NCI-H345 treated with DMSO at 0.1 percent for 48 hours (cell line): ENCODE measurements around the gene NCCRP1.
A peak's percentile ranks its signal among the peaks of the same experiment; 100 is the strongest.

Experiments used
- DNase-seq: peaks from one replicate; lab custom pipeline; 2025; ENCODE audit not compliant: unreplicated experiment; lab: John Stamatoyannopoulos, UW

The NCCRP1 gene

DNA sequence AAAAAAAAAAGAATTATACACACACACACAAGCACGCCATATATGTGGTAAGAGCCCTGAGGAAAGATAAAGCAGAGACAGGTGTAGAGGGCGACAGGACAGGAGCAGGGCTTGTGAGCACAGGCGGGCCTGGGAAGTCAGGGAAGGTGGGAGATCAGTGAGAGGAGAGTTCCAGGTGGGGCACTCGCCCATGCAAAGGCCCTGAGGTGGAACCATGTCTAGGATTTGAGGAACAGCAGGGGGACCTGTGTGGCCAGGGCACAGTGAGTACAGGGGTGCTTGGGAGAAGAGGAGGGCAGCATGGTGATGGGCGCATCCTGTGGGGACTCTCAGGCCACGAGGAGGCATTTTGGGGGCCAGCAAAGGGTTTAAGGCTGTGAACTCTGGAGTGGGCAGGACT lies 32.5 kb upstream of the NCCRP1 start:
- DNase-seq: no peak

DNA sequence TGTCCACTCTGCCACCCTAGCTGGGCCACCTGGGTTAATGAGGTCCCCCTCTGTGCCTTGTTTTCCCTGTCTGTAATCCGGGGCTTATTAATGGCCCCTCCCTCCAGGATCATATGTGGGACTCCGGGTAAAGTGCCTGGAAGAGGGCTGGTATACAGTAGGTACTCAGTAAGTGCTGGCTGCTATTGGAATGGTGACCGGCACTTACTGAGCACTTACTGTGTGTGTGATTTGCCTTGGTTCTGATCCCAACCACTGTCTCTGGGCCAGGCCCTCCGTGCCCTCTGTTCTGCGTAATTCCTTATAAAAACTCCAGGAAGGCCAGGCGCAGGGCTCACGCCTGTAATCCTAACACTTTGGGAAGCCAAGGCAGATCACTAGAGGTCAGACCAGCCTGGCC lies 30.9 kb upstream of the NCCRP1 start:
- DNase-seq: no peak

DNA sequence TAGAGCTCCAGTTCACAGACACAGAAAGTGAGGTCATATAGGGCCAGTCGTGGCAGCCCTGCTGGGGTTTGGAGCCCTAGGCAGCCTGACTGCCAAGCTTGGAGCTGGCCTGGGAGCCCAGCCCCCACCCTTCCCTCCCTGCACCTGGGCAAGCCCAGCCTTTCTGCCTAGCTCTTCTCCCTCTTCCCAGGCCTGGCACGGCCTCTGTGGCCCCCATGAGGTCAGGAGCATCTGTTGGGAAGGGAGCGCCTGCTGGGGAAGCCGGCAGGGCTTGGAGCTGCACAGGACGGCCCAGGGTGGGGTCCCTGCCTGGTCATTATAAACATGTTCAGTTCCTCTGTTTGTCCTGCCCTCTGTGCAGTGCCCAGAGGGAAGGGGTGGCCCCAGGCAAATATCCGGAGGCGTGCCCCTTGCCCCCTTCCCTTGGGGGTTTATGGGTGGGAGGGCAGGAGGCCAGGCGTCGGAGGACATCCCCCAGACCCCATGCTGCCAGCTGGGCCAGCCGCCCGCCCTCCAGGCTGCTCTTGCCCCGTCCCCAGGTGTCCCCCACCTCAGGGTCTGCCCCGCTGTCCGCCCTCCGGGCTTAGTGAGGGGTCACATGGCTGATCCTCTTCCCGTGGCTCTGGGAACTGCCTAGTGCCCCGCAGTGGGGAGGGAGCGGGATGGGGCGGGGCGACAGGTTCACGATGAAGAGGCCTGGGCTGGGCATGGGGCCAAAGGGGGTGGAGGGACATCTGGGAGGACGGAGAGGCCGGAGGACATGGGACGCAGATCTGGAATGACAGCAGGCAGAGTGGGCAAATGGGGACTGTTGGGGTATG lies 30.0 kb upstream of the NCCRP1 start:
- DNase-seq: peak; percentile 80

DNA sequence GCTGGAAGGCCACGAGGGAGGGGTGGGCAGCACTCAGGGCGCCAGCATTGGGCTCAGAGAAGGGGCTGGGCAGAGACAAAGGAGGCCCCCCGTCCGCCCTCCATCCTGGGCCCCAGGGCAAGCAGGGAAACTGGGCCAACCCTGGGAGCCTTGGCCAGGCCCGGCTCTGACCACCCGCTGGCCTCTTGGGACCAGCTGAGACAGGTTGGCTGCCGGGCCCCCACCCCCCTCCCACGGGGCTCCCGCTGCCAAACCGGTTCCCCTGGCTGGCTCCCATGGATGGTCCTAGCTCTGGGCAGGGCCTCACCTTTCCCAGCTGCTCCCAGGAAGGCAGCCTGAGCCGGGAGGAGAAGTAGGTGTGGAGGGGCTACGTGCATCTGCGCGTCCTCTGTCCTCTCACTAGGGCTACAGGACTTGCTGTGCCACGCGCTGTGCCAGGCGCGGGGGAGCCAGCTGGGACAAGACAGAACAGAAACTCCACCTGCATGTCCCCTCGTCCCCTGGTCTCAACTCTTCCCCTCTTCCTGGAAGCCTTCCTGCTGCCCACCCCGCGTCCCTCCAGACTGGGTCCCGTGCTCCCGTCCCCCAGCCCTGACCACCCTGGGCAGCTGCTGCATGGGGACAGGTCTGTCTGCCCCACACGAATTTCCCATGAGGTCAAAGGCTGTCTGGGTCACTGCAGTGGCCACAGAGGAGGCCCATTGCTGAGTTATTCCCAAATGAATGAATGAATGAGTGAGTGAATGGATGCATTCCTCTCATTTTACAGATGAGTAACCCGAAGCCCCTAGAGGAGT lies 29.1 kb upstream of the NCCRP1 start:
- DNase-seq: peak; percentile 69

DNA sequence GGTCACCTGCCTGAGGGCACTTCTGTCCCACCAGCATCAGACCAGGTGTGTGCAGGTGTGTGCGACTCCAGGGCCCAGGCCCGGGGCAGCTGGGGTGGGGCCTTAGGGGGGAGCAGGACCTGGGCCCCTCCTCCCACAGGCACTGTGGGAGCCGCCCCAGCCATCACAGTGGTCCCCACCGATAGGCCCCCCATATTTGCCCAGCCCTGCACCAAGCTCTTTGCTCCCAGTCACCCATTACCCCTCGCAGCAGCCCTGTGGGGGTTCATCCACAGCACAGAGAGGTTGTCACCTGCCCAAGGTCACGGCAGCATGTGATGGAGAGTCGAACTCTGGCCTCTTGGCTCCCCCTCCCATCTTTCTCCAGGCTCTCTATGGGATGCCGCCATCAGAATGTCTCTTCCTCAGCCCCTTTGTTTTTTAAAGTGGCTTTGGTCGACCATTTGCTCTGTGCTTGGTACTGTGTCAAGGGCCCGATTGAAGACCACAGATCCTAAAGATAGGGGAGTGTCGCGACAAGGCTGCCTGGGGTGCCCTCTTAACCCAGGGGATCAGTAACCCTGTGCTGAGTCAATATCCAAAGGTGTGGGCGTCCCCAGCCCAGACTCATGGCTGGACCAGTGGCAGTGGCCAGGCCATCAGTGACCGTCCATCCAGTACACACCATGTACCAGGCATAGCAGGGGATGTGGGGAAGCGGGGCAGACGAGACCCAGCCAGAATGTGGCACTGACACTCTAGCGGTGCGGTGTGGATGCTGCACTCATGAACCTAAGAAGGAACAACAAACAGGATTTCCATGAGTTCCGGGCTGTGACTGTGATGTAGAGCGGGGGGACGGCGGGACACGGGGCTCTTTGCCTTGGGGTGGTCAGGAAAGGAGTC lies 28.3 kb upstream of the NCCRP1 start:
- DNase-seq: no peak

DNA sequence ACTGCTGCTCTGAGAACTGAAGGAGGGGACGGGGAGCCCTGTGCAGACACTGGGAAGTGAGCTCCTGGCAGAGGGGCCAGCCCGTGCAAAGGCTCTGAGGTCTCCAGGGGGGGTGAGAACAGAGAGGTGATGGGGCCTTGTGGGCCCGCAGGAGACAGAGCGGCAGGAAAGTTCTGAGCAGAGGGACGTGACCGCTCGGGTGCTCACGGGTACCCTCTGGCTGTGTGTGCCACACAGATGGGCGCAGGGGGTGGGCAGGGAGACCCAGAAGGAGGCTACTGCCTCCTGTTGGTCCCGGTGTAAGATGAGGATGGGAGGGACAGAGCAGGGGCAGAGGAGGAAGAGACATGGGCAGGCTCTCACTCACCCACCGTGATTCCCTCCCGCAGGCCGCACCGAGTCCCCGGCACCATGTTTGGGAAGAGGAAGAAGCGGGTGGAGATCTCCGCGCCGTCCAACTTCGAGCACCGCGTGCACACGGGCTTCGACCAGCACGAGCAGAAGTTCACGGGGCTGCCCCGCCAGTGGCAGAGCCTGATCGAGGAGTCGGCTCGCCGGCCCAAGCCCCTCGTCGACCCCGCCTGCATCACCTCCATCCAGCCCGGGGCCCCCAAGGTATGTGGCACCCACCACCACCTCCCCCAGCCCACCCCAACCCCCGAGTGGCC lies 27.5 kb upstream of the NCCRP1 start:
- no peak for DNase-seq

DNA sequence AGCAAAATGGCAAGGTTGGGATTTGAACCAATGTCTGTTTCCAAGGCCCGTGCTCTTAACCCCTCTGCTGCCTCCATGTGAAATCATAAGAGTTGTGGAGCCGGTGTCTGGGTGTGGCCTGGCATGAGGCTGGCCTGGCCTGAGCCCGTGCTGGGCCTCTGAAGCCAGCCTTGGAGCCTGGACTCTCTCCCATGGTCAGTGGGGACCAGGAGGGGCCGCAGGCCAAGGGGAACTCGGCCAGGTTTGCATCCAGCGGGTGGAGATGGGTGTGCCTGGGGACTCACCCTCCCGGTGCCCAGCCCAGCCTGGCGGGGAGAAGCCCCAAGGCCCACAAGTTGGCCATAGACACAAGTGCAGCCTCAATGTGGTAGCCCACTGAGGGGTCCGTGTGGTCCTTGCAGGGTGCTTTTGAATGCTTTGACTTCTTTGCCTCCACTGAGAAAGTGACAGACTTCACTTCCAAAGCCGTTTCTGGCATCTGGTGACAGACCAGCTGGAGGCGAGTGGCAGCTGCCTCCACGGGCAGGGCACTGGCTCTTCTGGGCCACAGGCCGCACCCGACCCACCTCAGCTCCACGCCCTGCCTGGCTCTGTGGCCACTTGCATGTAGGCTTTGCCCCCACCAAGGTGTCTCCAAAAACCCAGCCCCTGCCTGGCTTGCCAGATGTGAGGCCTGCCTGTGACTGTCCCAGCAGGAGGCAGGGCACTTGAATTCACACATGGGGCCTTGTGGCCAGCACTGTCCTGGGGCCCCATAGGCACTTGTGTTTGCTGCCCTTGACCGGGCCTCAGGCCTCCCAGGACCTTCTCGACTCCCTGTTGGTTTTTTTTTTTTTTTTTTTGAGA lies 26.2 kb upstream of the NCCRP1 start:
- no peak for DNase-seq

DNA sequence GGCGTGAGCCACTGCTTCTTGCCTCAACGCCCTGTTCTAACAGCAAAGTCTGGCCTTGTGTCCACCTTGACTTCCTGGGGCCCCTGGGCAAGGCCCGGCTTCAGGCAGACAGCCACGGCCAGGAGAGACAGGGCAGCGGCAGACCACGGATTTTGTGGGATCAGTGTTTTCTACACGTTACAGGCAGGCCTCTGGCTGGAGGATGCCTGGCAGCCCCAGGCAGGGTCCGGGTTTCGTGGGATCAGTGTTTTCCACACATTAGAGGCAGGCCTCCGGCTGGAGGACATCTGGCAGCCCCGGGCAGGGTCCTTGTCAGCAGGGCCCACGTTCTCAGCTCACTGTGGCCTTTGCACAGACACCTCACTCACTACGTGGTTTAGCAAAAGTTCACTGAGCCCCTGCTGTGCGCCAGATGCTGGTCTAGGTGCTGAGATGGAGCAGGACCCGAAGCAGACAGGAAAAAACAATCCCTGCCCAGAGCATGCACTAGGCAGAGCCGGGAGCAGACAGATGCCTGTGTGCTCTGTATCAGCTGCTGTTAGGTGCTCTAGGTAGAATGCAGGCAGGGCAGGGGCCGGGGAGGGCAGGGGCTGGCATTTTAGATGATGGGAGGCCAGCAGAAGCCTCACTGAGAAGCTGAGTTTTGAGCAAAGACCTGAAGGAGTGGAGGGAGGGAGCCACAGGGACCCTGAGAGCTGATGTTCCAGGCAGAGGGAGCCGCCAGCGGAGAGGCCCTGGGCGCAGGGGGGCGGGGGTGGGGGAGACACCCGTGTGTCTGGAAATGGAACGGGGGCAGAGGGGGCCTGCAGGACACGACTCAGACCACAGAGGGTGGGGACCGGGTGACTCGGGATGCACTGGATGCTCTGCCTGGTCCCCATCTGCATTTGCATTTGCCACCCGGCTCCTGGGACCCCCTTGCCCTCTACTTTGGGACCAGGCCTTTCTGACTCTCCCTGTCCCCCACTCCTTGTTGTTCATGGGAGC lies 25.0 kb upstream of the NCCRP1 start:
- DNase-seq: no peak

DNA sequence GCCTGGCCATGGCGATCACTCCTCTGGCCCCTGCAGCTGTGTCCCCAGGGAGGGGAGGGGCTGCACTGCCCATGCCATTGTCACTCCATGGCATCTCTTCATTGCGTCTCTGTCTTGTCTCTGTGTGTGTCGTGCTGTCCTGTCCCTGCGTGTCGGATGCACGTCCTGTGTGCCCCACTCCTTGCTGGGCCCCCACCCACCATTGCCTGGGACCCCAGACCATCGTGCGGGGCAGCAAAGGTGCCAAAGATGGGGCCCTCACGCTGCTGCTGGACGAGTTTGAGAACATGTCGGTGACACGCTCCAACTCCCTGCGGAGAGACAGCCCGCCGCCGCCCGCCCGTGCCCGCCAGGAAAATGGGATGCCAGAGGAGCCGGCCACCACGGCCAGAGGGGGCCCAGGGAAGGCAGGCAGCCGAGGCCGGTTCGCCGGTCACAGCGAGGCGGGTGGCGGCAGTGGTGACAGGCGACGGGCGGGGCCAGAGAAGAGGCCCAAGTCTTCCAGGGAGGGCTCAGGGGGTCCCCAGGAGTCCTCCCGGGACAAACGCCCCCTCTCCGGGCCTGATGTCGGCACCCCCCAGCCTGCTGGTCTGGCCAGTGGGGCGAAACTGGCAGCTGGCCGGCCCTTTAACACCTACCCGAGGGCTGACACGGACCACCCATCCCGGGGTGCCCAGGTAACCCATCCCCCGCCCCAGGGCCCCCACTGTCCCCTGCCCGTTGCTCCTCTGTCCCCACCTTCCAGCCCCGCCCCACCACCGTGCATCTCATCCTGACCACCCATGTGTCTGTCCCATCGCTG lies 23.9 kb upstream of the NCCRP1 start:
- DNase-seq: no peak

DNA sequence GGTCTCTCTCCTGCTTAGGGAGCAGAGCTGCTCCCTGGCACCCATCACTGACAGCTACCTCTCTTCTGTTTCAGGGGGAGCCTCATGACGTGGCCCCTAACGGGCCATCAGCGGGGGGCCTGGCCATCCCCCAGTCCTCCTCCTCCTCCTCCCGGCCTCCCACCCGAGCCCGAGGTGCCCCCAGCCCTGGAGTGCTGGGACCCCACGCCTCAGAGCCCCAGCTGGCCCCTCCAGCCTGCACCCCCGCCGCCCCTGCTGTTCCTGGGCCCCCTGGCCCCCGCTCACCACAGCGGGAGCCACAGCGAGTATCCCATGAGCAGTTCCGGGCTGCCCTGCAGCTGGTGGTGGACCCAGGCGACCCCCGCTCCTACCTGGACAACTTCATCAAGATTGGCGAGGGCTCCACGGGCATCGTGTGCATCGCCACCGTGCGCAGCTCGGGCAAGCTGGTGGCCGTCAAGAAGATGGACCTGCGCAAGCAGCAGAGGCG lies 23.2 kb upstream of the NCCRP1 start:
- no peak for DNase-seq

DNA sequence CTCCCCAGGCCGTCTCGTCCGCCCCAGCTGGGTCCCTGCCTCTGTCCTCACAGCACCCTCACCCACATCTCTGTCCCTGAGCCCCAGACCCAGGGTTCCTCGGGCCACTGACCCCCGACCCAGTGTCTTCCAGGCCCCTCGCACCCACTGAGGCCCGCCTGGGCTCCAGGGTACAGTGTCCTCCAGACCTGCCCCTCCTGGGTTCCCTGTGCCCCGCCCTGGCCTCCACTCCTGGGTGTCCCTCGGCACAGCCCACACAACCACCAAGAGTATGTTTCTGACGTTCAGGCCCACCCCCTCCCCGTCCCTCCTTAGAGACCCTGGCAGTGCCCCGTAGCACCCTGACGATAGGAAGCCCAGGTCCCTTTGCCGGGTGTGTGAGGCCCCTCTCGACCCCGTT lies 22.6 kb upstream of the NCCRP1 start:
- no peak for DNase-seq

DNA sequence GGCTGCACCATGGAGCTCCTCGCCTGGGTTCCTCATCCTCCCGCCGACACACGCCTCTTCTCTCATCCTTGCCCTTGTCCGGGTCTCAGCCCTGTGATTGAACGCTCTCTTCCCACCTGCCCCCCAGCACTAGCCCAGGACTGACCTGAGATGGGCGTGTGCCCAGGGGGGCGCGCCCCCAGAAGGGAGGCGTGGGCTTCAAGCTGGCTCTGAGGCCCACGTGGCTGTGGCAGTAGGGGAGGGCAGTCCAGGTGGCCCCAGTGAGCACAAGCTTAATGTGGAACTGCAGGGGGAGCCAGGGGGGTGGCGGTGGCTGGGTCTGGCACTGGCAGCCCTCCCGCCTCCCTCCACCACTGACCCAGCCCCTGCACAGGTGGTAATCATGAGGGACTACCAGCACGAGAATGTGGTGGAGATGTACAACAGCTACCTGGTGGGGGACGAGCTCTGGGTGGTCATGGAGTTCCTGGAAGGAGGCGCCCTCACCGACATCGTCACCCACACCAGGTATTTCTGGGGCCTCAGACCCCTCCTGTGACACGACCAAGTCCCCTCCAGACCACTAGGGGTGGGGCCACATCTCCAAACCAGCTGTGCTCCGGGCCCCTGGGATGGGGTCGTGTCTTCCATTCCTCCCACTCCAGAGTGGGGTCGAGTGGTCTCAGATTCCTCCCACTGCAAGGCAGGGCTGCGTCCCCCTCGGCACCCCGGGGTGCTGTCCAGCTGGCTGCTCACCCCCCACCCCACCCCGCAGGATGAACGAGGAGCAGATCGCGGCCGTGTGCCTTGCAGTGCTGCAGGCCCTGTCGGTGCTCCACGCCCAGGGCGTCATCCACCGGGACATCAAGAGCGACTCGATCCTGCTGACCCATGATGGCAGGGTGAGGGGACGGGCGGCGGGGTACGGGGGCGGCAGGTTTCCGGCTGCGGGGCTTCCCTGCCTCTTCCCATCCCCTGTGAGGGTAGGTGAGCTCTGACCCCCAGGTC lies 21.9 kb upstream of the NCCRP1 start:
- no peak for DNase-seq

DNA sequence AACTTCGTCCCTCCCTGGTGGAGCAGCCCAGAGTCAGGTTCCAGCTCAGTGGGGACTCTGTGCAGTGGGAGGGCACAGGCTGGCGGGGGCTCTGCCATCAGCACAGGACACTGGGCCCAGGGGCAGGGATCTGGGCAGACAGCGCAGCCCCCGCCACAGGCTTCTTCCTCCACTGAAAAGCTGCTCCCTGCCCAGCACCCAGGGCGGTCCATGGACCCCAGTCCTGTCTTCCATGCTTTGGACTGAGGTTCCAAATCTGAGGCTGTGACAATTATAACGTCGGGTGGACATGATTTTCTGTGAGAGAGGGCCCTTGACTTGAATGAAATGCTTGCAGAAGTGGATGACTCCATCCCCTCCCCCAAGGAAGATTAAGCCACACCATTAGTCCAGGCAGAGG lies 21.2 kb upstream of the NCCRP1 start:
- no peak for DNase-seq

DNA sequence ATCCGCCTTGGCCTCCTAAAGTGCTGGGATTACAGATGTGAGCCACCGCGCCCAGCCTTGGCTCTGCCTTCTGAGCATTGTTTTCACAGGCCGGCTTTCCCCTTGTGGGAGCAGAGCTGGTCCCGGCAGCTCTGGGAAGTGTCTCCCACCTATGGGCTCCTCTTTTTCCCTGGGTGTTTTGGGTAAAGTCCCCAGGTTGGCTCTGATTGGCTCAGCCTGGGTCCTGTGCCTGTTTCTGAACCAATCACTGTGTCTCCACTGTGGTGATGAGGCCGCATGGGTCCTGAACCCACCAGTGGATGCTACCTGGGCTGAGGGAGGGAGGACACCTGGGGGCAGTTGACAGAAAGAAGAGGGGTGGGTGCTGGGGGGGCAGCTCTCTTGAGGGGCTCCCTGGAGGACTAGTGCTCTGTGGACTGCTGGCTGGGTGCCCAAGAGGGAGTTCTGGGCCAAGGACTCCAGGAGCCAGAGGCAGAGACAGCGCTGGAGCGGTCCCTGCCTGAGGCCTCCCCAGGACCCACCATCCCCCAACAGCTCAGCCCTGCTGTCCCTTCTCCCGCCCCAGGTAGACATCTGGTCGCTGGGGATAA lies 19.6 kb upstream of the NCCRP1 start:
- no peak for DNase-seq

DNA sequence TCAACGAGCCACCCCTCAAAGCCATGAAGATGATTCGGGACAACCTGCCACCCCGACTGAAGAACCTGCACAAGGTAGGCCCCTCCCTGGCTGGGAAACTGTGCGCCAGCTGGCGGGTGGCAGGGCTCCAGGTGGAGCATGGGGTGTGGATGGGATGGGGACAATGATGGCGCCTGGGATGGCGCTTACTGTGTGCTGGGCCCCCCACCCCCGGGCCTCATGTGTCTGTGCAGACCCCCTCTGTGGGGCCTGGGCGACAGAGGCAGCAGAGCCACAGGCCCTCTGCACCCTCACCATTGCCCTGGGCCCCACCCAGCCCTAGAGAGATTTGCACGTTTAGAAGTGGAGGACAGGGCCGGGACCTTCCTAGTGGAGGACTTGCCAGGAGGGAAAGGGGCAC lies 19.0 kb upstream of the NCCRP1 start:
- no peak for DNase-seq

DNA sequence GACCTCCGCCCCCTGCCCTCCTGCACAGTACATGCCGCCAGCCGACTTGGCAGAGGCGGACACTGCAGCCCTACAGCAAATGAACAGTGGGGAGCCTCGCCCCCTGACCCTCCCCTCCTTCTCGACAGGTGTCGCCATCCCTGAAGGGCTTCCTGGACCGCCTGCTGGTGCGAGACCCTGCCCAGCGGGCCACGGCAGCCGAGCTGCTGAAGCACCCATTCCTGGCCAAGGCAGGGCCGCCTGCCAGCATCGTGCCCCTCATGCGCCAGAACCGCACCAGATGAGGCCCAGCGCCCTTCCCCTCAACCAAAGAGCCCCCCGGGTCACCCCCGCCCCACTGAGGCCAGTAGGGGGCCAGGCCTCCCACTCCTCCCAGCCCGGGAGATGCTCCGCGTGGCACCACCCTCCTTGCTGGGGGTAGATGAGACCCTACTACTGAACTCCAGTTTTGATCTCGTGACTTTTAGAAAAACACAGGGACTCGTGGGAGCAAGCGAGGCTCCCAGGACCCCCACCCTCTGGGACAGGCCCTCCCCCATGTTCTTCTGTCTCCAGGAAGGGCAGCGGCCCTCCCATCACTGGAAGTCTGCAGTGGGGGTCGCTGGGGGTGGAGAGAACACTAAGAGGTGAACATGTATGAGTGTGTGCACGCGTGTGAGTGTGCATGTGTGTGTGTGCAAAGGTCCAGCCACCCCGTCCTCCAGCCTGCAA lies 18.3 kb upstream of the NCCRP1 start:
- DNase-seq: no peak
